PC-3 (cell line): ENCODE measurements around the gene CYLD. TPM values are rescaled to one million over a fixed set of nuclear protein-coding genes. Genes with fewer than 3 reads are reported as not detected.

ENCODE experiments used
- ATAC-seq: fragments of 200-7000 bp; cut with Tn5 transposase; 2 replicates; pipeline ENCODE4 v1.9.1; 2020; ENCODE audit warnings: mild to moderate bottlenecking, moderate library complexity
- BruUV-seq: library from RNA; stranded (reverse); fragments of 400-500 nt; replicated peaks from 2 replicates; lab custom pipeline; 2021; lab: Mats Ljungman, UMichigan
- CTCF ChIA-PET: fragments of 300-600 bp; sonication (Branson Sonifier 250); formaldehyde crosslinking; loops from one replicate; lab custom pipeline; 2022; ENCODE audit warnings: antibody characterized with exemption; lab: Charles Lee
- POLR2A ChIA-PET: fragments of 300-600 bp; sonication (Branson Sonifier 250); formaldehyde crosslinking; loops from one replicate; lab custom pipeline; 2022; ENCODE audit warnings: antibody characterized with exemption; ENCODE audit not compliant: unreplicated experiment; lab: Charles Lee
- DNase-seq: peaks from one replicate; pipeline ENCODE4 v3.0.0-alpha.2; 2015
- H2AFZ ChIP-seq: fragments of 300-600 bp; sonication (generic); 2 replicates; pipeline ENCODE4 v1.6.0; 2016; ENCODE audit warnings: antibody characterized with exemption, low read length
- H3F3A ChIP-seq: fragments of 300-600 bp; sonication (generic); one replicate; pipeline ENCODE4 v1.6.0; 2017; ENCODE audit warnings: antibody characterized with exemption, low read length, control low read depth, mild to moderate bottlenecking; ENCODE audit not compliant: unreplicated experiment
- H3K27ac ChIP-seq: fragments of 300-600 bp; sonication (generic); 2 replicates; pipeline ENCODE4 v1.5.1; 2016; ENCODE audit warnings: mild to moderate bottlenecking, low read length
- H3K27me3 ChIP-seq: fragments of 300-600 bp; sonication (generic); 2 replicates; pipeline ENCODE4 v1.6.1; 2016; ENCODE audit warnings: low read length, mixed read lengths
- H3K36me3 ChIP-seq: fragments of 300-600 bp; sonication (generic); 2 replicates; pipeline ENCODE4 v1.6.1; 2016; ENCODE audit warnings: low read depth, mixed run types, low read length, mixed read lengths
- H3K4me1 ChIP-seq: fragments of 300-600 bp; sonication (generic); 2 replicates; pipeline ENCODE4 v1.5.1; 2016; ENCODE audit warnings: low read length; ENCODE audit not compliant: insufficient read depth
- H3K4me2 ChIP-seq: fragments of 300-600 bp; sonication (generic); 2 replicates; pipeline ENCODE4 v1.6.0; 2016; ENCODE audit warnings: low read length
- H3K4me3 ChIP-seq: fragments of 300-600 bp; sonication (generic); 2 replicates; pipeline ENCODE4 v1.5.1; 2016; ENCODE audit warnings: mild to moderate bottlenecking, low read length, mixed read lengths
- H3K79me2 ChIP-seq: fragments of 300-600 bp; sonication (generic); 2 replicates; pipeline ENCODE4 v1.6.1; 2017; ENCODE audit warnings: low read length, mixed read lengths
- H3K9ac ChIP-seq: fragments of 300-600 bp; sonication (generic); 2 replicates; pipeline ENCODE4 v1.6.0; 2016; ENCODE audit warnings: mild to moderate bottlenecking, low read length
- H3K9me2 ChIP-seq: fragments of 300-600 bp; sonication (generic); replicated peaks from 2 replicates; pipeline ENCODE4 v1.6.1; 2016; ENCODE audit warnings: mixed run types, low read length, mixed read lengths
- H3K9me3 ChIP-seq: fragments of 300-600 bp; sonication (generic); 2 replicates; pipeline ENCODE4 v1.6.1; 2016; ENCODE audit warnings: low read length, mixed read lengths
- H4K20me1 ChIP-seq: fragments of 300-600 bp; sonication (generic); 2 replicates; pipeline ENCODE4 v1.6.1; 2016; ENCODE audit warnings: low read length, mixed read lengths
- CTCF ChIP-seq: fragments of 300-600 bp; sonication (generic); conservative IDR thresholded peaks from 2 replicates; pipeline ENCODE4 v1.5.1; 2017; ENCODE audit warnings: antibody characterized with exemption, low read depth, mild to moderate bottlenecking, low read length
- EZH2 ChIP-seq: fragments of 300-600 bp; sonication (generic); IDR thresholded peaks from one replicate; pipeline ENCODE4 v1.6.1; 2017; ENCODE audit warnings: antibody characterized with exemption, mild to moderate bottlenecking, low read length; ENCODE audit not compliant: unreplicated experiment
- EZH2phosphoT487 ChIP-seq: fragments of 300-600 bp; sonication (generic); IDR thresholded peaks from 2 replicates; pipeline ENCODE4 v1.6.1; 2018; ENCODE audit warnings: mild to moderate bottlenecking, antibody characterized with exemption, low read length, borderline replicate concordance
- intact Hi-C: fragments of 100-400 bp; cut with micrococcal nuclease; formaldehyde crosslinking; loops from 2 replicates; pipeline ENCODE4 v1.9.0; 2023
- total RNA-seq: library from RNA; depleted of rRNA; stranded (reverse); fragments of >200 nt; gene quantifications from 2 replicates; pipeline ENCODE4 v1.2.3, GENCODE V29; 2014

CYLD gene
- total RNA-seq, 1 experiment from 2014 or later, result 8.6 TPM

- no peaks in the 10 kb centered on the region for H3F3A ChIP-seq
- no peak overlapping the region for H3K27ac ChIP-seq
- no peaks in the 10 kb centered on the region for H3K36me3 ChIP-seq
- H3K9me3 ChIP-seq, result no peaks in the 10 kb centered on the region
- no TSS peak for BruUV-seq
- H3K9me2 ChIP-seq, result no peaks in the 10 kb centered on the region
- DNase-seq (no peak), ATAC-seq (no peak)
- H3K4me3 ChIP-seq, result no peak overlapping the region
- H3K4me1 ChIP-seq, result no peaks in the 10 kb centered on the region
- ChIA-PET CTCF (no interaction called here), POLR2A (no interaction called here)
- no peak overlapping the region for H2AFZ ChIP-seq
- no peak overlapping the region for H3K9ac ChIP-seq
- intact Hi-C loops, result no loop called here
- no peak overlapping the region for H3K4me2 ChIP-seq
- TF ChIP-seq EZH2 (no peak), EZH2phosphoT487 (no peak), CTCF (no peak)
- no peaks in the 10 kb centered on the region for H4K20me1 ChIP-seq
- no peaks in the 10 kb centered on the region for H3K27me3 ChIP-seq
- H3K79me2 ChIP-seq, result no peaks in the 10 kb centered on the region
These were observed 10.5 kb upstream of the CYLD start for GRCh38 chr16:50731130-50731988.

- H3K36me3 ChIP-seq, result no peaks in the 10 kb centered on the region
- H3K9me3 ChIP-seq, result no peaks in the 10 kb centered on the region
- no peaks in the 10 kb centered on the region for H3K79me2 ChIP-seq
- H3K4me3 ChIP-seq, result no peak overlapping the region
- BruUV-seq, result no TSS peak
- ATAC-seq (no peak), DNase-seq (no peak)
- H3K4me2 ChIP-seq, result no peak overlapping the region
- POLR2A ChIA-PET, result no interaction called here
- CTCF ChIA-PET, result no interaction called here
- no peaks in the 10 kb centered on the region for H3F3A ChIP-seq
- no peaks in the 10 kb centered on the region for H4K20me1 ChIP-seq
- no peaks in the 10 kb centered on the region for H3K27me3 ChIP-seq
- H3K9me2 ChIP-seq, result no peaks in the 10 kb centered on the region
- no peak overlapping the region for H2AFZ ChIP-seq
- H3K4me1 ChIP-seq, result no peaks in the 10 kb centered on the region
- intact Hi-C loops, result no loop called here
- TF ChIP-seq EZH2 (no peak), EZH2phosphoT487 (no peak), CTCF (no peak)
- no peak overlapping the region for H3K9ac ChIP-seq
- H3K27ac ChIP-seq, result no peak overlapping the region
These were observed 9.7 kb upstream of the CYLD start for GRCh38 chr16:50731989-50732832.
